ENCODE data around the gene USP7. TPM values are rescaled to one million over a fixed set of nuclear protein-coding genes. Genes with fewer than 3 reads are reported as not detected.
A peak's percentile ranks its signal among the peaks of the same experiment; 100 is the strongest.

The USP7 gene
- total RNA-seq, 1 experiment from 2014 or later = 228 TPM

GRCh38 chr16:8858994-8859912 is 104.5 kb downstream of the USP7 start:
- H3K36me3 ChIP-seq (ENCODE audit: insufficient read depth, low read length, poor library complexity, severe bottlenecking) = peaks cover 66% of the 10 kb centered on the region
- CTCF ChIA-PET = no interaction called here
- BruUV-seq (replicated peaks) = no TSS peak
- no peaks in the 10 kb centered on the region for H3K27me3 ChIP-seq (replicated peaks; ENCODE audit: insufficient read depth, low read depth, low read length, poor library complexity)
- DNase-seq (ENCODE audit: low spot score) = no peak
- intact Hi-C loops (cut with micrococcal nuclease; ENCODE audit: unreplicated experiment) = no loop called here
- no peak overlapping the region for H3K4me3 ChIP-seq (ENCODE audit: low read depth, low read length, poor library complexity, severe bottlenecking)
- POLR2A ChIA-PET (ENCODE audit: low non-redundant PET) = no interaction called here
- no peak for TF ChIP-seq EZH2 (IDR thresholded peaks at IDR 0.05; ENCODE audit: borderline replicate concordance, low read depth, low read length, poor library complexity, severe bottlenecking)
- no peak for TF ChIP-seq CTCF (conservative IDR thresholded peaks at IDR 0.05; ENCODE audit: low read depth, low read length)
- H3K4me1 ChIP-seq (ENCODE audit: insufficient read depth, low read length, poor library complexity, severe bottlenecking) = peaks cover 10% of the 10 kb centered on the region
- H3K27ac ChIP-seq (ENCODE audit: low read depth, low read length, poor library complexity, severe bottlenecking) = peak overlapping the region; percentile 16
- H3K9me3 ChIP-seq (ENCODE audit: low read depth, low read length, poor library complexity, severe bottlenecking) = no peaks in the 10 kb centered on the region

- no peaks in the 10 kb centered on the region for H3K4me1 ChIP-seq (ENCODE audit: insufficient read depth, low read length, poor library complexity, severe bottlenecking)
- no peak overlapping the region for H3K4me3 ChIP-seq (ENCODE audit: low read depth, low read length, poor library complexity, severe bottlenecking)
- intact Hi-C loops (cut with micrococcal nuclease; ENCODE audit: unreplicated experiment) = no loop called here
- ChIA-PET POLR2A (ENCODE audit: low non-redundant PET) (no interaction called here), CTCF (interaction anchor here (0.7 kb wide), 1 partner anchor 80 kb away, joined by 7 read pairs; no protein-coding TSS in a partner anchor)
- H3K36me3 ChIP-seq (ENCODE audit: insufficient read depth, low read length, poor library complexity, severe bottlenecking) = peaks cover 86% of the 10 kb centered on the region
- H3K27ac ChIP-seq (ENCODE audit: low read depth, low read length, poor library complexity, severe bottlenecking) = peak overlapping the region; percentile 23
- no peak for TF ChIP-seq CTCF (conservative IDR thresholded peaks at IDR 0.05; ENCODE audit: low read depth, low read length)
- TF ChIP-seq EZH2 (IDR thresholded peaks at IDR 0.05; ENCODE audit: borderline replicate concordance, low read depth, low read length, poor library complexity, severe bottlenecking) = no peak
- BruUV-seq (replicated peaks) = no TSS peak
- H3K27me3 ChIP-seq (replicated peaks; ENCODE audit: insufficient read depth, low read depth, low read length, poor library complexity) = no peaks in the 10 kb centered on the region
- H3K9me3 ChIP-seq (ENCODE audit: low read depth, low read length, poor library complexity, severe bottlenecking) = no peaks in the 10 kb centered on the region
- no peak for DNase-seq (ENCODE audit: low spot score)
These were observed 107.7 kb downstream of the USP7 start for GRCh38 chr16:8855972-8856371.

GRCh38 chr16:8855051-8855786 is 108.5 kb downstream of the USP7 start:
- H3K36me3 ChIP-seq (ENCODE audit: insufficient read depth, low read length, poor library complexity, severe bottlenecking) = peaks cover 86% of the 10 kb centered on the region

More at GRCh38 chr16:8855051-8855786, 108.5 kb downstream of the USP7 start:
- H3K4me3 ChIP-seq (ENCODE audit: low read depth, low read length, poor library complexity, severe bottlenecking) = no peak overlapping the region
- CTCF ChIA-PET = no interaction called here
- no peaks in the 10 kb centered on the region for H3K9me3 ChIP-seq (ENCODE audit: low read depth, low read length, poor library complexity, severe bottlenecking)
- H3K4me1 ChIP-seq (ENCODE audit: insufficient read depth, low read length, poor library complexity, severe bottlenecking) = no peaks in the 10 kb centered on the region
- no peak for TF ChIP-seq EZH2 (IDR thresholded peaks at IDR 0.05; ENCODE audit: borderline replicate concordance, low read depth, low read length, poor library complexity, severe bottlenecking)
- peak; percentile 43 for TF ChIP-seq CTCF (conservative IDR thresholded peaks at IDR 0.05; ENCODE audit: low read depth, low read length)
- H3K27me3 ChIP-seq (replicated peaks; ENCODE audit: insufficient read depth, low read depth, low read length, poor library complexity) = no peaks in the 10 kb centered on the region
- intact Hi-C loops (cut with micrococcal nuclease; ENCODE audit: unreplicated experiment) = no loop called here
- no peak for DNase-seq (ENCODE audit: low spot score)
- no TSS peak for BruUV-seq (replicated peaks)
- POLR2A ChIA-PET (ENCODE audit: low non-redundant PET) = no interaction called here
- H3K27ac ChIP-seq (ENCODE audit: low read depth, low read length, poor library complexity, severe bottlenecking) = peak overlapping the region; percentile 23
